Measurements from ENCODE around the gene GJA1. TPM values are rescaled to one million over a fixed set of nuclear protein-coding genes. Genes with fewer than 3 reads are reported as not detected.

GJA1 gene
- total RNA-seq, 4 donors from 2014 or later: 134 to 468 (median 297) TPM

DNA sequence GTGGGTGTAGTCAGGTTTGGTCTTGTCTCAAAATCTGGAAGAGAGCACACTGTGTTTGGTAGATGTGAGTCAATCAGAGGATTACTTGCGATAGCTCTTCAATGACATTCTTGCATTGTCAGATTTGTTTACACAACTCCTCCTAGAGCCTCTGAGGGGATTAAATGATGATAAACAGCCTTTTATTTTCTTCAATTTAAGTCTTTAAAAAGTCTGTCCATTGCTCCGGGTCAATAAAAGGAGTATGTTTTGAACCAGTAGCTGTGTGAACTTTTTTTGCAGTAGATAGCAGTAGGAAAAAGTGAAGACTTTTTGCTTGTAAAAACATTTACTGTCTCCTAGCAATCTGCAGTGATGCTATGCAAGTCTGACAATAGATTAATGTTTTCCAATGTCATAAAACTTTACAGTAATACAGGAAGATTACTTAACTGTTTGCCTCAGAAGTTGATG, 49.9 kb downstream of the GJA1 start:
- Histone ChIP-seq H3K27ac (no peak overlapping the region), H3K4me1 (peaks cover 0 to 6% (median 0%) of the 10 kb centered on the region in 3 donors), H3K9me3 (no peaks in the 10 kb centered on the region), H3K36me3 (no peaks in the 10 kb centered on the region), H3K4me3 (no peak overlapping the region), H3K27me3 (no peaks in the 10 kb centered on the region)
- no peak for ATAC-seq
- TF ChIP-seq POLR2AphosphoS5 (IDR thresholded peaks at IDR 0.05): no peak
- no peak for TF ChIP-seq POLR2A (IDR thresholded peaks at IDR 0.05)
- TF ChIP-seq EP300 (IDR thresholded peaks at IDR 0.05): no peak
- TF ChIP-seq, protein P1, sequence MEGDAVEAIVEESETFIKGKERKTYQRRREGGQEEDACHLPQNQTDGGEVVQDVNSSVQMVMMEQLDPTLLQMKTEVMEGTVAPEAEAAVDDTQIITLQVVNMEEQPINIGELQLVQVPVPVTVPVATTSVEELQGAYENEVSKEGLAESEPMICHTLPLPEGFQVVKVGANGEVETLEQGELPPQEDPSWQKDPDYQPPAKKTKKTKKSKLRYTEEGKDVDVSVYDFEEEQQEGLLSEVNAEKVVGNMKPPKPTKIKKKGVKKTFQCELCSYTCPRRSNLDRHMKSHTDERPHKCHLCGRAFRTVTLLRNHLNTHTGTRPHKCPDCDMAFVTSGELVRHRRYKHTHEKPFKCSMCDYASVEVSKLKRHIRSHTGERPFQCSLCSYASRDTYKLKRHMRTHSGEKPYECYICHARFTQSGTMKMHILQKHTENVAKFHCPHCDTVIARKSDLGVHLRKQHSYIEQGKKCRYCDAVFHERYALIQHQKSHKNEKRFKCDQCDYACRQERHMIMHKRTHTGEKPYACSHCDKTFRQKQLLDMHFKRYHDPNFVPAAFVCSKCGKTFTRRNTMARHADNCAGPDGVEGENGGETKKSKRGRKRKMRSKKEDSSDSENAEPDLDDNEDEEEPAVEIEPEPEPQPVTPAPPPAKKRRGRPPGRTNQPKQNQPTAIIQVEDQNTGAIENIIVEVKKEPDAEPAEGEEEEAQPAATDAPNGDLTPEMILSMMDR (IDR thresholded peaks at IDR 0.05): no peak
- 13 to 21% methylated on average over 2 of the region's 2 CpGs for WGBS, 2 donors (ENCODE audit: low coverage in 1 of 2)

DNA sequence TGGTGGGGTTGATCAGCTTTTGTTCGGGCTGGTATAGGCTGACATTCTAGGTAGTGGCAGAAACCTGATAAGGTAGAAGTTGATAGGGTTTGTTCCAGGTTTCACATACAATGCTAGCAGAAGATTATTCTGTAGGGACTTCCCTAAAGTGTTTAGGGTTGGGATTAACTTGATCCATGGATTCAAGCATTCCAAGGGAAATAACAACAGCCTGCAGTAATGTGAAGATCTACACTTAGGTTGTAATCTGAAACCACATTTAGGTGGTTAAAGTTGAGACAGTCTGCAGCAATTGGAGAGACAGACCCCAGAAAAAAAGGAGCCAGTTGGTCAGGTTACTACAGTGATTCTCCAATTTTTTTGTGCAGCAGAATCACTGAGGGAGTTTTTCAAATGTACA, 56.1 kb downstream of the GJA1 start:
- ATAC-seq: no peak
- WGBS, 2 donors (ENCODE audit: low coverage in 1 of 2): 88 to 100% methylated on average over 1 of the region's 1 CpG
- no peak overlapping the region for H3K4me3 ChIP-seq
- H3K27ac ChIP-seq: peak overlapping the region in 1 of 4 donors; percentile 8
- TF ChIP-seq POLR2A (IDR thresholded peaks at IDR 0.05) (no peak), EP300 (IDR thresholded peaks at IDR 0.05) (no peak), POLR2AphosphoS5 (IDR thresholded peaks at IDR 0.05) (no peak)
- TF ChIP-seq, protein P1 (IDR thresholded peaks at IDR 0.05): no peak
- no peaks in the 10 kb centered on the region for H3K9me3 ChIP-seq
- no peaks in the 10 kb centered on the region for H3K36me3 ChIP-seq
- no peaks in the 10 kb centered on the region for H3K27me3 ChIP-seq
- peaks cover 0 to 8% (median 0%) of the 10 kb centered on the region in 3 donors for H3K4me1 ChIP-seq

DNA sequence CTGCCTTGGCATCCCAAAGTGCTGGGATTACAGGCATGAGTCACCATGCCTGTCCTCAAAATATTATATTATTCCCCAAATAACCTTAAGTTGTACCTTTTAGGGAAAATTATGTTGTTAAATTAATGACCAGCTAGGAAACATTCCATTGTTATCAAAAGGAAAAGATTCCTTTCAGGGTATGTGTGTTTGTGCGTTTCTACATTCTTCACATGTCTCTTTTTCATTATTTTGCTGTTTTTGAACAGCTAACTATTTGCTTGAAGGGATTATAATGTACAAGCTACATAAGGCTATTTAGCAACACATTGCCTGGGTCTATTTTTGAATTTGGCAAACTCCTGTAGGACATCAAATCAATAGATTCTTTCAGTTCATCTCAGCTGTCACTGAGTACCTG, 57.1 kb downstream of the GJA1 start:
- peak overlapping the region in 3 of 4 donors; percentile 8 to 34 (median 17) for H3K27ac ChIP-seq

DNA sequence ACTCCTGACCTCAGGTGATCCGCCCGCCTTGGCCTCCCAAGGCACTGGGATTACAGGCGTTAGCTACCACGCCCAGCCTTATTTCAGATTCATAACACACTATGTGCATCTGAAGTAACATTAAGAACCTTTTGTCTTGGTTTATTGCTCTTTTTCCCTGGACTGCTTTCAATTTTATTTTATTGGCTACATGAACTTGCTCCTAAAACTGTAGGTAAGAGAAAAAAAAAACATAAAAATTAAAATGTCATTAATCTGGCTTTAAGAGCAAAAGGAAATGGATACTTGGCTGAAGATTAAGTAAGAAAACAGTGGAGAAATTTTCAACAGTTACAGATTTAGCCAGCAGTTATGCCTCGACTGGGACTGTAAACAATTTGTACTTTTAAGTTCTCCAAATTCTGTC, 62.5 kb downstream of the GJA1 start:
- Histone ChIP-seq H3K27ac (peak overlapping the region in 3 of 4 donors; percentile 80 to 89 (median 85)), H3K36me3 (no peaks in the 10 kb centered on the region), H3K4me3 (no peak overlapping the region), H3K27me3 (no peaks in the 10 kb centered on the region), H3K4me1 (peaks cover 0 to 19% (median 6%) of the 10 kb centered on the region in 3 donors), H3K9me3 (no peaks in the 10 kb centered on the region)
- WGBS, 2 donors (ENCODE audit: low coverage in 1 of 2): 6 to 10% methylated on average over 5 of the region's 5 CpGs
- ATAC-seq: peak; percentile 86
- TF ChIP-seq EP300 (IDR thresholded peaks at IDR 0.05) (no peak), POLR2A (IDR thresholded peaks at IDR 0.05) (no peak), POLR2AphosphoS5 (IDR thresholded peaks at IDR 0.05) (peak; percentile 86)
- TF ChIP-seq, protein P1 (IDR thresholded peaks at IDR 0.05): no peak

More for the DNA sequence above, 57.1 kb downstream of the GJA1 start:
- TF ChIP-seq POLR2AphosphoS5 (IDR thresholded peaks at IDR 0.05): no peak
- no peak for TF ChIP-seq POLR2A (IDR thresholded peaks at IDR 0.05)
- TF ChIP-seq, protein P1 (IDR thresholded peaks at IDR 0.05): no peak
- no peak for TF ChIP-seq EP300 (IDR thresholded peaks at IDR 0.05)
- H3K27me3 ChIP-seq: no peaks in the 10 kb centered on the region
- WGBS, 2 donors (ENCODE audit: low coverage in 1 of 2): 33 to 91% methylated on average over 1 of the region's 1 CpG
- H3K4me3 ChIP-seq: no peak overlapping the region
- no peaks in the 10 kb centered on the region for H3K36me3 ChIP-seq
- ATAC-seq: no peak
- no peaks in the 10 kb centered on the region for H3K9me3 ChIP-seq
- peaks cover 0 to 10% (median 0%) of the 10 kb centered on the region in 3 donors for H3K4me1 ChIP-seq
